Measurements from ENCODE around the gene DCBLD2. TPM values are rescaled to one million over a fixed set of nuclear protein-coding genes. Genes with fewer than 3 reads are reported as not detected.
A peak's percentile ranks its signal among the peaks of the same experiment; 100 is the strongest.

Gene DCBLD2
- polyA plus RNA-seq, 1 of the 3 experiments (the other 2 are of a cell fraction) = 159 TPM

- no peak overlapping the region for H2AFZ ChIP-seq (ENCODE audit: low read depth)
- H3K9me2 ChIP-seq = no peaks in the 10 kb centered on the region
- no peaks in the 10 kb centered on the region for H3K9me3 ChIP-seq
- 1% methylated on average over 13 of the region's 26 CpGs for WGBS (ENCODE audit: low lambda C conversion rate)
- TF ChIP-seq NFIC (IDR thresholded peaks at IDR 0.05; ENCODE audit: borderline replicate concordance) = no peak
- no peak for TF ChIP-seq MEF2A (IDR thresholded peaks at IDR 0.05; ENCODE audit: borderline replicate concordance, low read depth)
- TF ChIP-seq TAF1 (IDR thresholded peaks at IDR 0.05; ENCODE audit: borderline replicate concordance, low read depth, low read length) = peak; percentile 59; the same call in 1 of the 2 replicates
- TF ChIP-seq TEAD4 (IDR thresholded peaks at IDR 0.05; ENCODE audit: borderline replicate concordance, insufficient read depth) = no peak
- no peak for TF ChIP-seq EP300 (IDR thresholded peaks at IDR 0.05; ENCODE audit: borderline replicate concordance in 1 of 2, low read depth in 1 of 2, low read length in 1 of 2)
- TF ChIP-seq NRF1 (IDR thresholded peaks at IDR 0.05; ENCODE audit: low read depth, low read length) = no peak
- H3K27ac ChIP-seq (ENCODE audit: low read depth in 2 of 2, low read length in 1 of 2) = peak overlapping the region; percentile 82 to 92
- peaks cover 48% of the 10 kb centered on the region for H4K20me1 ChIP-seq (ENCODE audit: insufficient read depth)
- H3K4me3 ChIP-seq (ENCODE audit: low read depth in 2 of 2, low read length in 1 of 2) = peak overlapping the region; percentile 78 to 88
- peak overlapping the region; percentile 95 for H3K9ac ChIP-seq
- peak; percentile 77 for DNase-seq
- ChIA-PET CTCF (interaction anchor here (1.3 to 1.5 kb wide), 3 partner anchors 12 to 93 kb away, joined by 4 to 6 read pairs (median 6); no protein-coding TSS in a partner anchor), POLR2A (interaction anchor here (0.7 to 1.8 kb wide), 3 partner anchors 11 to 307 kb away, joined by 3 read pairs; no protein-coding TSS in a partner anchor)
- H3F3A ChIP-seq (replicated peaks; ENCODE audit: insufficient read depth) = peaks cover 34% of the 10 kb centered on the region
- peak overlapping the region; percentile 81 for H3K4me2 ChIP-seq
- H3K4me1 ChIP-seq (ENCODE audit: control insufficient read depth in 1 of 2, insufficient read depth in 2 of 2, low read depth in 1 of 2, low read length in 1 of 2) = peaks cover 4 to 5% of the 10 kb centered on the region in 2 experiments
- no peaks in the 10 kb centered on the region for H3K27me3 ChIP-seq (ENCODE audit: insufficient read depth)
- H3K79me2 ChIP-seq (ENCODE audit: insufficient read depth) = peaks cover 87% of the 10 kb centered on the region
- peaks cover 0 to 43% of the 10 kb centered on the region in 2 experiments for H3K36me3 ChIP-seq (replicated peaks in 1 of 2; ENCODE audit: control insufficient read depth in 1 of 2, insufficient read depth in 2 of 2, low read length in 1 of 2)
These were observed 440 bp downstream of the DCBLD2 start for GRCh38 chr3:98901119-98901391.

GRCh38 chr3:98900265-98901118 lies 1.0 kb downstream of the DCBLD2 start:
- H3K36me3 ChIP-seq (replicated peaks in 1 of 2; ENCODE audit: control insufficient read depth in 1 of 2, insufficient read depth in 2 of 2, low read length in 1 of 2) = peaks cover 0 to 49% of the 10 kb centered on the region in 2 experiments
- peaks cover 54% of the 10 kb centered on the region for H4K20me1 ChIP-seq (ENCODE audit: insufficient read depth)
- H3K9me2 ChIP-seq = no peaks in the 10 kb centered on the region
- H3K9me3 ChIP-seq = no peaks in the 10 kb centered on the region
- H3K27me3 ChIP-seq (ENCODE audit: insufficient read depth) = no peaks in the 10 kb centered on the region
- no peak overlapping the region for H2AFZ ChIP-seq (ENCODE audit: low read depth)
- peak; percentile 5 for DNase-seq
- H3K27ac ChIP-seq (ENCODE audit: low read depth in 2 of 2, low read length in 1 of 2) = peak overlapping the region; percentile 82 to 92
- WGBS (ENCODE audit: low lambda C conversion rate) = 1% methylated on average over 19 of the region's 23 CpGs
- ChIA-PET CTCF (interaction anchor here (1.3 to 1.5 kb wide), 4 partner anchors 12 to 298 kb away, joined by 3 to 6 read pairs (median 4); no protein-coding TSS in a partner anchor), POLR2A (interaction anchor here (1.8 kb wide), 1 partner anchor 52 kb away, joined by 3 read pairs; no protein-coding TSS in a partner anchor)
- TF ChIP-seq NFIC (IDR thresholded peaks at IDR 0.05; ENCODE audit: borderline replicate concordance) (no peak), POLR2AphosphoS5 (IDR thresholded peaks at IDR 0.05; ENCODE audit: low read depth, low read length) (peak; percentile 21; the same call in 1 of the 2 replicates)
- H3K4me1 ChIP-seq (ENCODE audit: control insufficient read depth in 1 of 2, insufficient read depth in 2 of 2, low read depth in 1 of 2, low read length in 1 of 2) = peaks cover 4 to 5% of the 10 kb centered on the region in 2 experiments
- peak overlapping the region; percentile 81 for H3K4me2 ChIP-seq
- peaks cover 33% of the 10 kb centered on the region for H3F3A ChIP-seq (replicated peaks; ENCODE audit: insufficient read depth)
- peak overlapping the region; percentile 95 for H3K9ac ChIP-seq
- H3K79me2 ChIP-seq (ENCODE audit: insufficient read depth) = peaks cover 92% of the 10 kb centered on the region
- H3K4me3 ChIP-seq (ENCODE audit: low read depth in 2 of 2, low read length in 1 of 2) = peak overlapping the region; percentile 78 to 88

DNA sequence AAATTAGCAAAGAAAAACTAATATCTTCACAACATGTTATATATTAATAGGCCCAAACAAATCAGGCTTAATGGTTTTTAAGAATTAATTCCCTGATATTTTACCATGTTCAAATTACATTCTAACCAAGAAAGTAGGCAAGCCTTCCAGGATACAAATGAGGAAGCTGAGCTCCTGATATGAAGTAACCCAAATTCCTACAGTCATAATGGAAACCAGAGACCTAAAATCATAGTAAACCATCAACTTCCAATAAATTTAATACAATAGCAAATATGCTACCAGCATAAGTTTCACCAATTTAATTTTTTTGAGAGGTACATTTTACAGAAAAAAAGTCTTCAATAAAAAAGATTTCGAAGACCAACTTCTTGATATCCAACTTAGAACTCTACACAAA lies 3.8 kb downstream of the DCBLD2 start:
- Histone ChIP-seq H3K4me3 (ENCODE audit: low read depth in 2 of 2, low read length in 1 of 2) (peak overlapping the region; percentile 78 to 88; a peak in 3 of 4 replicates), H3K9me2 (no peaks in the 10 kb centered on the region), H3K4me2 (peak overlapping the region; percentile 81), H3K36me3 (replicated peaks in 1 of 2; ENCODE audit: control insufficient read depth in 1 of 2, insufficient read depth in 2 of 2, low read length in 1 of 2) (peaks cover 0 to 73% of the 10 kb centered on the region in 2 experiments), H3K27me3 (ENCODE audit: insufficient read depth) (no peaks in the 10 kb centered on the region), H3F3A (replicated peaks; ENCODE audit: insufficient read depth) (peaks cover 30% of the 10 kb centered on the region), H2AFZ (ENCODE audit: low read depth) (no peak overlapping the region), H3K9me3 (no peaks in the 10 kb centered on the region), H3K27ac (ENCODE audit: low read depth in 2 of 2, low read length in 1 of 2) (peak overlapping the region in 1 of 2 experiments; percentile 82; a peak in 2 of 4 replicates), H3K79me2 (ENCODE audit: insufficient read depth) (peaks cover 97% of the 10 kb centered on the region), H3K4me1 (ENCODE audit: control insufficient read depth in 1 of 2, insufficient read depth in 2 of 2, low read depth in 1 of 2, low read length in 1 of 2) (peaks cover 11 to 25% of the 10 kb centered on the region in 2 experiments), H4K20me1 (ENCODE audit: insufficient read depth) (peaks cover 81% of the 10 kb centered on the region), H3K9ac (peak overlapping the region; percentile 95)
- no peak for DNase-seq
- TF ChIP-seq FOSL2 (IDR thresholded peaks at IDR 0.05; ENCODE audit: borderline replicate concordance, low read depth) (no peak), SIN3A (IDR thresholded peaks at IDR 0.05; ENCODE audit: borderline replicate concordance, low read depth, low read length) (no peak), TEAD4 (IDR thresholded peaks at IDR 0.05; ENCODE audit: borderline replicate concordance, insufficient read depth) (no peak), MXI1 (IDR thresholded peaks at IDR 0.05; ENCODE audit: low read depth, low read length) (no peak), JUND (IDR thresholded peaks at IDR 0.05) (no peak), RCOR1 (IDR thresholded peaks at IDR 0.05; ENCODE audit: low read length) (no peak), FOXJ3 (CRISPR knock-in tag; IDR thresholded peaks at IDR 0.05) (no peak), CHD2 (IDR thresholded peaks at IDR 0.05; ENCODE audit: low read length, partially characterized antibody) (no peak), YY1 (IDR thresholded peaks at IDR 0.05; ENCODE audit: low read depth) (no peak), RFX5 (IDR thresholded peaks at IDR 0.05; ENCODE audit: low read length) (no peak), FOXM1 (IDR thresholded peaks at IDR 0.05; ENCODE audit: low read depth) (no peak)
- TF ChIP-seq, protein P1, sequence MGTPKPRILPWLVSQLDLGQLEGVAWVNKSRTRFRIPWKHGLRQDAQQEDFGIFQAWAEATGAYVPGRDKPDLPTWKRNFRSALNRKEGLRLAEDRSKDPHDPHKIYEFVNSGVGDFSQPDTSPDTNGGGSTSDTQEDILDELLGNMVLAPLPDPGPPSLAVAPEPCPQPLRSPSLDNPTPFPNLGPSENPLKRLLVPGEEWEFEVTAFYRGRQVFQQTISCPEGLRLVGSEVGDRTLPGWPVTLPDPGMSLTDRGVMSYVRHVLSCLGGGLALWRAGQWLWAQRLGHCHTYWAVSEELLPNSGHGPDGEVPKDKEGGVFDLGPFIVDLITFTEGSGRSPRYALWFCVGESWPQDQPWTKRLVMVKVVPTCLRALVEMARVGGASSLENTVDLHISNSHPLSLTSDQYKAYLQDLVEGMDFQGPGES (IDR thresholded peaks at IDR 0.05; ENCODE audit: low read depth, low read length) = no peak
- ChIA-PET POLR2A (no interaction called here), CTCF (no interaction called here)
- 22% methylated on average over 1 of the region's 1 CpG for WGBS (ENCODE audit: low lambda C conversion rate)
